ENCODE data around the gene ISM1.

- TF ChIP-seq SUZ12 (IDR thresholded peaks at IDR 0.05; ENCODE audit: extremely low read depth, insufficient read depth, insufficient read length) (no peak), ZNF274 (IDR thresholded peaks at IDR 0.05; ENCODE audit: low read depth, low read length) (no peak)
These were observed 100.3 kb downstream of the ISM1 start for GRCh38 chr20:13321416-13321815.
